Measurements from ENCODE around the gene BRMS1L.

Gene BRMS1L

DNA sequence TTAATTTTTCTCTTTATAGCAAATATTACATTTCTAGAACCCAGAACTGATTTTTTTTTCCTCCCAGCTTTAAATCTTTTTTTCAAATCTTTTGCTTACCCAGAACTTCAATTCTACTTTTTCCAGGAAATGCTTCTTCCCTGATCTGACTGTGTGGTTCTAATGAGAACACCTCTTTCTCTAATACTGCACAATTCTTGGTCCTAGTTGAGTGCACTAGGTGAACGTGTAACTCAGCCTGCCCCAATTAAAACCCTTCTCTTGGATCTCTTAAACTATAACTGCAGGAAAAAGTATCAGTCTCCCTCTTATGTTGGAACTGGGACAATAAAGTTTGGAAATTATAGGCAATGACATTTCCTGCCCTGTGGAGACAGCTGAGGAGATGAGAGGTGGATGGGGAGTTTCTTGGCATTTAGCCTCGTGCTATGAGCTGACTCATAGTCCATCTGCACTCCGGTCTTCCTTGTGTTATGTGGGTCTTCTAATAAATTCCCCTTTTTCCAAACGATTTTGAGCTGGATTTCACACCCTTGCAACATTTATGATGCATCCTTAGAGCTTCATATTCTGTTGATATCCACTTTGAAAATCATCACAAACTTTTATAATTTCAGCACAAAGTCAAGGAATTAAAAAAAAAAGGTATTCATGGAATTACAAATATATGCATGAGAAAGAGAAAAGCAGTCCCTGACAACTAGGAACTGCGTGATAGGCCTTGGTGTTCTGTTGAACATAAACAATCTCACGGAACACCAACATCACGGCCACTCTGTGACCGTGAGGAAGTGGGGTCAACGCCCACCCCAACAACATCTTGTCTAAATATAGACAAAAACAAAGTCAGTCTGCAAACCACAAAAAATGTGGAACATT lies 52.4 kb downstream of the BRMS1L start:
- no peak for TF ChIP-seq ZFP30 (CRISPR knock-in tag; IDR thresholded peaks at IDR 0.05)
- TF ChIP-seq ISL1 (CRISPR knock-in tag; IDR thresholded peaks at IDR 0.05), result 0 out of 2 replicates have a peak, but pooled peaks have one; percentile 18
- peak; percentile 97 for ATAC-seq

DNA sequence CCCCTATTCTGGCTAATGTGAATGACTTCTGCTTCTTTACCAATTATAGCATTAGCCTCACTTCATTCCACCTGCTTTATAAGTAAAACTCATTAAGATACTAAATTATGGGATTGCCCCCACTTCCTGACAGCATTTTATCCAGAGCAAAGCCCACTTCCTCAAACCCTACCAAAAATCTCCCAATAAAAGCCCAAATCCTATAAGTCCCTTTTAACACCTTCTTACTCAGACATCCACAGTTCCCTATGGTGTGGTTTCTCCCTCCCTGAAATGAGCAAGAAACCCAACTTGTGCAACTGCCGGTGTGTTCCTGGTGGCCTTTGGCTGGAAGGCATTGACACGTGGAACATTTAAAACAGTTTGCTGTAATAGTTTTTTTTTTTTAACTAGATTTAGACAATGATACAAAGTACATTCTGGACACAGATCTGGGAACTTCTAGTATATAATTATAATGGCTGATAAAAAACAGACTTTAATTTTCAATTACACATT lies 53.1 kb downstream of the BRMS1L start:
- ATAC-seq, result no peak; the same call in 2 of the 3 replicates
- TF ChIP-seq TOX (CRISPR knock-in tag; IDR thresholded peaks at IDR 0.05; ENCODE audit: borderline replicate concordance), result no peak
- no peak for TF ChIP-seq CSDC2 (CRISPR knock-in tag; IDR thresholded peaks at IDR 0.05)
- no peak for TF ChIP-seq PPARA (CRISPR knock-in tag; IDR thresholded peaks at IDR 0.05; ENCODE audit: borderline replicate concordance)
- TF ChIP-seq, protein P1, sequence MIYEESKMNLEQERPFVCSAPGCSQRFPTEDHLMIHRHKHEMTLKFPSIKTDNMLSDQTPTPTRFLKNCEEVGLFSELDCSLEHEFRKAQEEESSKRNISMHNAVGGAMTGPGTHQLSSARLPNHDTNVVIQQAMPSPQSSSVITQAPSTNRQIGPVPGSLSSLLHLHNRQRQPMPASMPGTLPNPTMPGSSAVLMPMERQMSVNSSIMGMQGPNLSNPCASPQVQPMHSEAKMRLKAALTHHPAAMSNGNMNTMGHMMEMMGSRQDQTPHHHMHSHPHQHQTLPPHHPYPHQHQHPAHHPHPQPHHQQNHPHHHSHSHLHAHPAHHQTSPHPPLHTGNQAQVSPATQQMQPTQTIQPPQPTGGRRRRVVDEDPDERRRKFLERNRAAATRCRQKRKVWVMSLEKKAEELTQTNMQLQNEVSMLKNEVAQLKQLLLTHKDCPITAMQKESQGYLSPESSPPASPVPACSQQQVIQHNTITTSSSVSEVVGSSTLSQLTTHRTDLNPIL (CRISPR knock-in tag; IDR thresholded peaks at IDR 0.05; ENCODE audit: low read depth), result no peak
- TF ChIP-seq BACH2 (CRISPR knock-in tag; IDR thresholded peaks at IDR 0.05; ENCODE audit: borderline replicate concordance), result no peak
- no peak for TF ChIP-seq ESRRG (CRISPR knock-in tag; IDR thresholded peaks at IDR 0.05)
- TF ChIP-seq ZNF565 (CRISPR knock-in tag; conservative IDR thresholded peaks at IDR 0.05; ENCODE audit: low read depth), result no peak
- no peak for TF ChIP-seq ISL1 (CRISPR knock-in tag; IDR thresholded peaks at IDR 0.05)
- TF ChIP-seq ZNF70 (CRISPR knock-in tag; IDR thresholded peaks at IDR 0.05), result no peak
- TF ChIP-seq, protein P2, sequence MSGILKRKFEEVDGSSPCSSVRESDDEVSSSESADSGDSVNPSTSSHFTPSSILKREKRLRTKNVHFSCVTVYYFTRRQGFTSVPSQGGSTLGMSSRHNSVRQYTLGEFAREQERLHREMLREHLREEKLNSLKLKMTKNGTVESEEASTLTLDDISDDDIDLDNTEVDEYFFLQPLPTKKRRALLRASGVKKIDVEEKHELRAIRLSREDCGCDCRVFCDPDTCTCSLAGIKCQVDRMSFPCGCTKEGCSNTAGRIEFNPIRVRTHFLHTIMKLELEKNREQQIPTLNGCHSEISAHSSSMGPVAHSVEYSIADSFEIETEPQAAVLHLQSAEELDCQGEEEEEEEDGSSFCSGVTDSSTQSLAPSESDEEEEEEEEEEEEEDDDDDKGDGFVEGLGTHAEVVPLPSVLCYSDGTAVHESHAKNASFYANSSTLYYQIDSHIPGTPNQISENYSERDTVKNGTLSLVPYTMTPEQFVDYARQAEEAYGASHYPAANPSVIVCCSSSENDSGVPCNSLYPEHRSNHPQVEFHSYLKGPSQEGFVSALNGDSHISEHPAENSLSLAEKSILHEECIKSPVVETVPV (CRISPR knock-in tag; IDR thresholded peaks at IDR 0.05), result no peak
- TF ChIP-seq RARB (CRISPR knock-in tag; IDR thresholded peaks at IDR 0.05), result no peak
- TF ChIP-seq, protein P3, sequence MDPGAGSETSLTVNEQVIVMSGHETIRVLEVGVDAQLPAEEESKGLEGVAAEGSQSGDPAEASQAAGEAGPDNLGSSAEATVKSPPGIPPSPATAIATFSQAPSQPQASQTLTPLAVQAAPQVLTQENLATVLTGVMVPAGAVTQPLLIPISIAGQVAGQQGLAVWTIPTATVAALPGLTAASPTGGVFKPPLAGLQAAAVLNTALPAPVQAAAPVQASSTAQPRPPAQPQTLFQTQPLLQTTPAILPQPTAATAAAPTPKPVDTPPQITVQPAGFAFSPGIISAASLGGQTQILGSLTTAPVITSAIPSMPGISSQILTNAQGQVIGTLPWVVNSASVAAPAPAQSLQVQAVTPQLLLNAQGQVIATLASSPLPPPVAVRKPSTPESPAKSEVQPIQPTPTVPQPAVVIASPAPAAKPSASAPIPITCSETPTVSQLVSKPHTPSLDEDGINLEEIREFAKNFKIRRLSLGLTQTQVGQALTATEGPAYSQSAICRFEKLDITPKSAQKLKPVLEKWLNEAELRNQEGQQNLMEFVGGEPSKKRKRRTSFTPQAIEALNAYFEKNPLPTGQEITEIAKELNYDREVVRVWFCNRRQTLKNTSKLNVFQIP (CRISPR knock-in tag; IDR thresholded peaks at IDR 0.05; ENCODE audit: borderline replicate concordance, low read depth), result no peak
- no peak for TF ChIP-seq SNAI2 (CRISPR knock-in tag; IDR thresholded peaks at IDR 0.05)
- no peak for TF ChIP-seq GLIS3 (CRISPR knock-in tag; IDR thresholded peaks at IDR 0.05)
- TF ChIP-seq ZNF8 (CRISPR knock-in tag; IDR thresholded peaks at IDR 0.05), result no peak
- TF ChIP-seq OSR1 (CRISPR knock-in tag; IDR thresholded peaks at IDR 0.05), result no peak
- TF ChIP-seq, protein P4, sequence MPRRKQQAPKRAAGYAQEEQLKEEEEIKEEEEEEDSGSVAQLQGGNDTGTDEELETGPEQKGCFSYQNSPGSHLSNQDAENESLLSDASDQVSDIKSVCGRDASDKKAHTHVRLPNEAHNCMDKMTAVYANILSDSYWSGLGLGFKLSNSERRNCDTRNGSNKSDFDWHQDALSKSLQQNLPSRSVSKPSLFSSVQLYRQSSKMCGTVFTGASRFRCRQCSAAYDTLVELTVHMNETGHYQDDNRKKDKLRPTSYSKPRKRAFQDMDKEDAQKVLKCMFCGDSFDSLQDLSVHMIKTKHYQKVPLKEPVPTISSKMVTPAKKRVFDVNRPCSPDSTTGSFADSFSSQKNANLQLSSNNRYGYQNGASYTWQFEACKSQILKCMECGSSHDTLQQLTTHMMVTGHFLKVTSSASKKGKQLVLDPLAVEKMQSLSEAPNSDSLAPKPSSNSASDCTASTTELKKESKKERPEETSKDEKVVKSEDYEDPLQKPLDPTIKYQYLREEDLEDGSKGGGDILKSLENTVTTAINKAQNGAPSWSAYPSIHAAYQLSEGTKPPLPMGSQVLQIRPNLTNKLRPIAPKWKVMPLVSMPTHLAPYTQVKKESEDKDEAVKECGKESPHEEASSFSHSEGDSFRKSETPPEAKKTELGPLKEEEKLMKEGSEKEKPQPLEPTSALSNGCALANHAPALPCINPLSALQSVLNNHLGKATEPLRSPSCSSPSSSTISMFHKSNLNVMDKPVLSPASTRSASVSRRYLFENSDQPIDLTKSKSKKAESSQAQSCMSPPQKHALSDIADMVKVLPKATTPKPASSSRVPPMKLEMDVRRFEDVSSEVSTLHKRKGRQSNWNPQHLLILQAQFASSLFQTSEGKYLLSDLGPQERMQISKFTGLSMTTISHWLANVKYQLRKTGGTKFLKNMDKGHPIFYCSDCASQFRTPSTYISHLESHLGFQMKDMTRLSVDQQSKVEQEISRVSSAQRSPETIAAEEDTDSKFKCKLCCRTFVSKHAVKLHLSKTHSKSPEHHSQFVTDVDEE (CRISPR knock-in tag; IDR thresholded peaks at IDR 0.05), result no peak
- no peak for TF ChIP-seq ZC3H10 (CRISPR knock-in tag; IDR thresholded peaks at IDR 0.05)
- no peak for TF ChIP-seq ZFP3 (CRISPR knock-in tag; IDR thresholded peaks at IDR 0.05)
- TF ChIP-seq, protein P5, sequence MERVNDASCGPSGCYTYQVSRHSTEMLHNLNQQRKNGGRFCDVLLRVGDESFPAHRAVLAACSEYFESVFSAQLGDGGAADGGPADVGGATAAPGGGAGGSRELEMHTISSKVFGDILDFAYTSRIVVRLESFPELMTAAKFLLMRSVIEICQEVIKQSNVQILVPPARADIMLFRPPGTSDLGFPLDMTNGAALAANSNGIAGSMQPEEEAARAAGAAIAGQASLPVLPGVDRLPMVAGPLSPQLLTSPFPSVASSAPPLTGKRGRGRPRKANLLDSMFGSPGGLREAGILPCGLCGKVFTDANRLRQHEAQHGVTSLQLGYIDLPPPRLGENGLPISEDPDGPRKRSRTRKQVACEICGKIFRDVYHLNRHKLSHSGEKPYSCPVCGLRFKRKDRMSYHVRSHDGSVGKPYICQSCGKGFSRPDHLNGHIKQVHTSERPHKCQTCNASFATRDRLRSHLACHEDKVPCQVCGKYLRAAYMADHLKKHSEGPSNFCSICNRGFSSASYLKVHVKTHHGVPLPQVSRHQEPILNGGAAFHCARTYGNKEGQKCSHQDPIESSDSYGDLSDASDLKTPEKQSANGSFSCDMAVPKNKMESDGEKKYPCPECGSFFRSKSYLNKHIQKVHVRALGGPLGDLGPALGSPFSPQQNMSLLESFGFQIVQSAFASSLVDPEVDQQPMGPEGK (CRISPR knock-in tag; IDR thresholded peaks at IDR 0.05; ENCODE audit: borderline replicate concordance), result no peak

All from SK-N-SH treated with all-trans-retinoic acid at 6 μM for 48 hours (cell line).